Activated T-helper 2 cell treated with anti-CD3 and anti-CD28 coated beads, Interferon-gamma antibody, Interleukin-2, Interleukin-4, amounts not matched to agents 10 μg/mL and 5 μg/mL and 100 μg/mL, durations not matched to agents 14 hours and 24 hours and 36 hours (primary cell): ENCODE data around the gene TNFRSF1B. TPM values are rescaled to one million over a fixed set of nuclear protein-coding genes. Genes with fewer than 3 reads are reported as not detected.

ENCODE experiments used
- DNase-seq: peaks from one replicate; pipeline ENCODE4 v3.0.0; 2021; ENCODE audit warnings: low spot score
- H3K27ac Mint-ChIP-seq: one replicate; pipeline ENCODE4 v1.8.0; 2021; ENCODE audit warnings: mixed read lengths
- H3K27me3 Mint-ChIP-seq: one replicate; pipeline ENCODE4 v1.8.0; 2021; ENCODE audit warnings: low read depth, mixed read lengths
- H3K36me3 Mint-ChIP-seq: one replicate; pipeline ENCODE4 v1.8.0; 2021; ENCODE audit warnings: low read depth, mixed read lengths
- H3K4me1 Mint-ChIP-seq: one replicate; pipeline ENCODE4 v1.8.0; 2021; ENCODE audit warnings: low read depth, mixed read lengths
- H3K4me3 Mint-ChIP-seq: one replicate; pipeline ENCODE4 v1.8.0; 2021; ENCODE audit warnings: low read depth, mild to moderate bottlenecking, moderate library complexity, mixed read lengths
- H3K9me3 Mint-ChIP-seq: one replicate; pipeline ENCODE4 v1.8.0; 2021; ENCODE audit warnings: mixed read lengths
- intact Hi-C: fragments of 100-400 bp; cut with micrococcal nuclease; formaldehyde crosslinking; loops from one replicate; pipeline ENCODE4 v1.15.1; 2023
- total RNA-seq: library from RNA; stranded (reverse); gene quantifications from 2 replicates; pipeline ENCODE4 v1.2.3, GENCODE V29; 2022

TNFRSF1B gene
- total RNA-seq, 1 donor from 2014 or later, result 150 TPM

DNA sequence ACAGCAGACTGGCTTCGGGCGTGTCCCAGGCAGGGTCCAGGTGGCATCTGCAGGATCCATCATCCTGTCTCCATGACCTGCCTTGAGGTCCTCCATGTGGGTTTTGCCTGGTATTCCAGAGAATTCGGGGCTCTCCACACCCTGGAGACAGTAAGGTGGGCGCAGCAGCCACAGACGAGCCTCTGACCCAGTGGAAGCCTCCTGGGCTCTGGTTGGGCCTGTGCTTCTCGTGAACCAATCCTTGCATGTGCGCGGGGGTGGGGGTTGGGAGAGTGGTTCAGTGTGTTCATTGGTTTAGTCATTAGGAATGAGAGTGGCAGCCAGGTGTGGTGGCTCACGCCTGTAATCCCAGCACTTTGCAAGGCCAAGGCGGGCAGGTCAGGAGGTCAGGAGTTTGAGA is 32.1 kb upstream of the TNFRSF1B start:
- no peak overlapping the region for H3K4me3 Mint-ChIP-seq
- peaks cover 8% of the 10 kb centered on the region for H3K4me1 Mint-ChIP-seq
- intact Hi-C loops, result no loop called here
- DNase-seq, result no peak
- H3K27ac Mint-ChIP-seq, result no peak overlapping the region
- no peaks in the 10 kb centered on the region for H3K27me3 Mint-ChIP-seq
- H3K9me3 Mint-ChIP-seq, result no peaks in the 10 kb centered on the region
- H3K36me3 Mint-ChIP-seq, result peaks cover 32% of the 10 kb centered on the region

GRCh38 chr1:12135612-12136011 is 31.2 kb upstream of the TNFRSF1B start:
- no peaks in the 10 kb centered on the region for H3K27me3 Mint-ChIP-seq
- H3K4me1 Mint-ChIP-seq, result peaks cover 8% of the 10 kb centered on the region
- intact Hi-C loops, result no loop called here
- no peak for DNase-seq
- H3K4me3 Mint-ChIP-seq, result no peak overlapping the region
- H3K36me3 Mint-ChIP-seq, result peaks cover 26% of the 10 kb centered on the region
- H3K27ac Mint-ChIP-seq, result no peak overlapping the region
- no peaks in the 10 kb centered on the region for H3K9me3 Mint-ChIP-seq

GRCh38 chr1:12136916-12137610 is 29.7 kb upstream of the TNFRSF1B start:
- Mint-ChIP-seq H3K36me3 (peaks cover 25% of the 10 kb centered on the region), H3K4me3 (no peak overlapping the region)

DNA sequence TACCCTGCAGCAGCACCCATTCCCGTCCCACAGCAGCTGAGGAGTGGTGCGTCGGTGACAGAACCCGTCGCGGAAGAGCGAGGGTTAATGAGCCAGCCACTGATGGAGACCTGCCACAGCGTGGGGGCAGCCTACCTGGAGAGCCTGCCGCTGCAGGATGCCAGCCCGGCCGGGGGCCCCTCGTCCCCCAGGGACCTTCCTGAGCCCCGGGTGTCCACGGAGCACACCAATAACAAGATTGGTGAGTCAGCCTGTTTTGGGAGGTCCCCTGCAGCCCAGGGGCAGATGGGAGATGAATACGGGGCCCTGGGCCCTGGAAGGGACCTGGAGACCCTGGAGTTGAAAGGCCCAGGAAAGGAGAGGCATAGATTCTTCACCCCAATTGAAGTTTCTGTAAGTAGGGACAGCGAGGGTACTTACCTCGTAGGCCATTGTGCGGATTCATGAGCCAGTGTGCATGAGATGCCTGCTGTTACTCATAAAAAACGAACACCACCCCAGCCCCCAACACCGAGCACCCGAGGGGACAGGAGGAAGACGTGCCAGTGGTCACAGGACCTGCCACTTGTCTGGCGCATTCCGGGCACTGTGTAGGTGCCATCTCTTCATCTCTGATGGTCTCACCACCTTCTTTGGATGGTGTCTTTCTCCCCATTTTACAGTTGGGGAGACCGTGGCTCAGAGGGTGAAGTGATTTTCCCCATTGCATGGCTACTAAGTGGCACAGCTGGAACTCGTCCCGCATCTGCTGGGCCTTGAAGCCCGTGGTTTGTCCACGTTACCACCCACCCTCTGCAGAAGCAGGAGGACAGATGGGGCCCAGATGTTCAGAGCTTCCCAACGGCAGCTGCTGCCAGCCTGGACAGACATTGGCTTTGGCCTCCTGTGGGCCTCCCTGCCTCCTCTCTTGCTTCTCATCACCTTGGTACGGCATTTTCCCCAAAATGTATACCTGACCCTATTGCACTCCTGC is 28.3 kb upstream of the TNFRSF1B start:
- H3K4me1 Mint-ChIP-seq, result peaks cover 6% of the 10 kb centered on the region
- H3K27me3 Mint-ChIP-seq, result no peaks in the 10 kb centered on the region
- no peak overlapping the region for H3K27ac Mint-ChIP-seq
- no peaks in the 10 kb centered on the region for H3K9me3 Mint-ChIP-seq
- peaks cover 21% of the 10 kb centered on the region for H3K36me3 Mint-ChIP-seq
- intact Hi-C loops, result no loop called here
- DNase-seq, result no peak
- no peak overlapping the region for H3K4me3 Mint-ChIP-seq

More at GRCh38 chr1:12136916-12137610, 29.7 kb upstream of the TNFRSF1B start:
- DNase-seq, result no peak
- intact Hi-C loops, result no loop called here
- Mint-ChIP-seq H3K27ac (no peak overlapping the region), H3K9me3 (no peaks in the 10 kb centered on the region), H3K4me1 (peaks cover 8% of the 10 kb centered on the region), H3K27me3 (no peaks in the 10 kb centered on the region)

DNA sequence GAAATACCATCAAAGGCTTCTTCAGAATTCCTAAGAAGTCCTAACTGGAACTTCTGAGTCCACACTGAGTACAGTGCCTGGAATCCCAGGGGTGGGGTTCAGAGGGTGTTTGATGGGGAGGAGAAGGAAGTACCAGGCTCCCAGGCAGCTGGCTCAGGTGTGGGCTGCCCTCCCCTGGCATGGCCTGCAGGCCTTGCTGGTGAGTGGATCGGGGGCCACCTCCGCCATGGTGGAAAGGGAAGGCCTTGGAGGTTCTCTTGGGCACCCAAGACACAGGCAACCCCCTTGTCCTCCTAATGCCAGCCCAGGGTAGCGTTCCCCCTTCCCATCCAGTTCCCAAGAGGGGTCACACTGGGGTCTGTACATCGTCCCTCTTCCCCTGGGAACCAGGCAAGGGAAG is 26.8 kb upstream of the TNFRSF1B start:
- no peak for DNase-seq
- no peaks in the 10 kb centered on the region for H3K9me3 Mint-ChIP-seq
- H3K27ac Mint-ChIP-seq, result no peak overlapping the region
- H3K4me3 Mint-ChIP-seq, result no peak overlapping the region
- peaks cover 12% of the 10 kb centered on the region for H3K4me1 Mint-ChIP-seq
- H3K36me3 Mint-ChIP-seq, result peaks cover 25% of the 10 kb centered on the region
- H3K27me3 Mint-ChIP-seq, result no peaks in the 10 kb centered on the region
- intact Hi-C loops, result no loop called here

GRCh38 chr1:12140515-12141162 is 26.2 kb upstream of the TNFRSF1B start:
- H3K9me3 Mint-ChIP-seq, result no peaks in the 10 kb centered on the region
- no peak overlapping the region for H3K4me3 Mint-ChIP-seq
- no peaks in the 10 kb centered on the region for H3K27me3 Mint-ChIP-seq
- H3K4me1 Mint-ChIP-seq, result peaks cover 17% of the 10 kb centered on the region
- no peak for DNase-seq
- H3K27ac Mint-ChIP-seq, result no peak overlapping the region
- H3K36me3 Mint-ChIP-seq, result peaks cover 31% of the 10 kb centered on the region
- intact Hi-C loops, result no loop called here

DNA sequence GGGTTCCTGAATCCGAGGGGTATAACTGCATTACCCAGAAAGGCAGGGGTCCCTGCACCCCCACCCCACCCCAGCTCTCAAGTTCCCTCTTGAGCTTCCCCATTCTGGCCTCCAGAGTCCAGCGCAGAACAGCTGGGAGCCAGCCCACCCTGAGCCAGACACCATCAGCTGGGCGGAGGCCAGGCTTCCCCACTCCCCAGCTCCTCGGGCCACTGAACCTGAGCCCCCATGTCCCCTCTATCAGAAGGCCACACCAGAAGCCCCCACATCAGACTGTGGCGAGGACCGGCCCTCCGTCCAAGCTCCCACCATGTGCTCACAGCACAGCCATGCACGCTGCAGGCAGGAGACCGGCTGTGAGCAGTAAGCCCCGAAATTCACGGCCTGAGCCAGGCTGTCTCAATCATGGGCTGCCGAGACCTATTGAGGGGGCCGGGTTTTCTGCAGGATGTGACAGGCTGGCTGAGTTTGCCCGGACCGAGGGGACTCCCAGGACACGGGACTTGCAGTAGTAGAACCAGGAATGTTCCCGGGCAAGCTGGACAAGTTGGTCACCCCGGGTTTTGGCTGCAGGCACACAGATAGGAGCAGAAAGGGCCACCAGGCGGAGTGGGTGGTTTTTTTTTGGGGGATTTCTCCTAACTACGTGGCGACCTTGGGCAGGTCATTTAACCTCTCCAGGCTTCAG is 25.5 kb upstream of the TNFRSF1B start:
- no peak overlapping the region for H3K4me3 Mint-ChIP-seq
- no peak for DNase-seq
- H3K4me1 Mint-ChIP-seq, result peaks cover 18% of the 10 kb centered on the region
- intact Hi-C loops, result no loop called here
- H3K27me3 Mint-ChIP-seq, result no peaks in the 10 kb centered on the region
- H3K9me3 Mint-ChIP-seq, result no peaks in the 10 kb centered on the region
- no peak overlapping the region for H3K27ac Mint-ChIP-seq
- H3K36me3 Mint-ChIP-seq, result peaks cover 29% of the 10 kb centered on the region

DNA sequence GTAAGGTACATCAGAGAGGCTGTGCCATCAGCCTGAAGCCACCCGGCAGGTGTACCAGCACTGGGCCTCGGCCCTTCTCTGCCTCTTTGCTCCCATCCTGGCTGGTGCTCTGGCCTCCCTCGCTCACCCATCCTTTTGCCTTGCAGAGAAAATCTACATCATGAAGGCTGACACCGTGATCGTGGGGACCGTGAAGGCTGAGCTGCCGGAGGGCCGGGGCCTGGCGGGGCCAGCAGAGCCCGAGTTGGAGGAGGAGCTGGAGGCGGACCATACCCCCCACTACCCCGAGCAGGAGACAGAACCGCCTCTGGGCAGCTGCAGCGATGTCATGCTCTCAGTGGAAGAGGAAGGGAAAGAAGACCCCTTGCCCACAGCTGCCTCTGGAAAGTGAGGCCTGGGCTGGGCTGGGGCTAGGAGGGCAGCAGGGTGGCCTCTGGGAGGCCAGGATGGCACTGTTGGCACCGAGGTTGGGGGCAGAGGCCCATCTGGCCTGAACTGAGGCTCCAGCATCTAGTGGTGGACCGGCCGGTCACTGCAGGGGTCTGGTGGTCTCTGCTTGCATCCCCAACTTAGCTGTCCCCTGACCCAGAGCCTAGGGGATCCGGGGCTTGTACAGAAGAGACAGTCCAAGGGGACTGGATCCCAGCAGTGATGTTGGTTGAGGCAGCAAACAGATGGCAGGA is 24.5 kb upstream of the TNFRSF1B start:
- no peak for DNase-seq
- no peaks in the 10 kb centered on the region for H3K27me3 Mint-ChIP-seq
- no peak overlapping the region for H3K4me3 Mint-ChIP-seq
- peak overlapping the region; percentile 78 for H3K27ac Mint-ChIP-seq
- intact Hi-C loops, result no loop called here
- peaks cover 29% of the 10 kb centered on the region for H3K36me3 Mint-ChIP-seq
- H3K4me1 Mint-ChIP-seq, result peaks cover 28% of the 10 kb centered on the region
- H3K9me3 Mint-ChIP-seq, result no peaks in the 10 kb centered on the region

GRCh38 chr1:12142891-12143630 is 23.7 kb upstream of the TNFRSF1B start:
- H3K36me3 Mint-ChIP-seq, result peaks cover 29% of the 10 kb centered on the region
- H3K27me3 Mint-ChIP-seq, result no peaks in the 10 kb centered on the region
- no peak for DNase-seq
- peaks cover 32% of the 10 kb centered on the region for H3K4me1 Mint-ChIP-seq
- intact Hi-C loops, result no loop called here
- no peak overlapping the region for H3K4me3 Mint-ChIP-seq
- peak overlapping the region; percentile 78 for H3K27ac Mint-ChIP-seq
- H3K9me3 Mint-ChIP-seq, result no peaks in the 10 kb centered on the region

DNA sequence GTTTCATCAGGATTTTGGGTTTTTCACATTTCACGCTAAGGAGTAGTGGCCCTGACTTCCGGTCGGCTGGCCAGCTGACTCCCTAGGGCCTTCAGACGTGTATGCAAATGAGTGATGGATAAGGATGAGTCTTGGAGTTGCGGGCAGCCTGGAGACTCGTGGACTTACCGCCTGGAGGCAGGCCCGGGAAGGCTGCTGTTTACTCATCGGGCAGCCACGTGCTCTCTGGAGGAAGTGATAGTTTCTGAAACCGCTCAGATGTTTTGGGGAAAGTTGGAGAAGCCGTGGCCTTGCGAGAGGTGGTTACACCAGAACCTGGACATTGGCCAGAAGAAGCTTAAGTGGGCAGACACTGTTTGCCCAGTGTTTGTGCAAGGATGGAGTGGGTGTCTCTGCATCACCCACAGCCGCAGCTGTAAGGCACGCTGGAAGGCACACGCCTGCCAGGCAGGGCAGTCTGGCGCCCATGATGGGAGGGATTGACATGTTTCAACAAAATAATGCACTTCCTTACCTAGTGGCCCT is 23.1 kb upstream of the TNFRSF1B start:
- H3K27me3 Mint-ChIP-seq, result no peaks in the 10 kb centered on the region
- no peak overlapping the region for H3K4me3 Mint-ChIP-seq
- peaks cover 37% of the 10 kb centered on the region for H3K4me1 Mint-ChIP-seq
- DNase-seq, result no peak
- H3K36me3 Mint-ChIP-seq, result peaks cover 29% of the 10 kb centered on the region
- peak overlapping the region; percentile 78 for H3K27ac Mint-ChIP-seq
- intact Hi-C loops, result no loop called here
- H3K9me3 Mint-ChIP-seq, result no peaks in the 10 kb centered on the region

DNA sequence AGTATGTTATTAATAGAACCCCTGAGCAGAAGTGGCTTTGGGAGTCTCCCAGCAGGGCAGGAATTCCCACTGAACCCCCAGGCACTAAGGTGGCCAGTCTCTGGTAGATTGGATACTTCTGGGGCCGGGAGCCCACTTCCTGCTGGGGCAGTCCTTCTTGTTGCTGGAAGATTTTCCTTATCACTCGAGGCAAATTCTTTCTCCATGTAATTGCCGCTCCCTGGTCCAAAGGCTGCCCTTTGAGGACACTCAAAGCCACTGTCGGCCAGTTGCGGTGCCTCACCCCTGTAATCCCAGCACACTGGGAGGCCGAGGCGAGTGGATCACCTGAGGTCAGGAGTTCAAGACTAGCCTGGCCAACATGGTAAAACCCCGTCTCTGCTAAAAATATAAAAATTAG is 22.6 kb upstream of the TNFRSF1B start:
- Mint-ChIP-seq H3K4me1 (peaks cover 43% of the 10 kb centered on the region), H3K9me3 (peaks cover 3% of the 10 kb centered on the region), H3K36me3 (peaks cover 29% of the 10 kb centered on the region), H3K27me3 (no peaks in the 10 kb centered on the region), H3K27ac (no peak overlapping the region), H3K4me3 (no peak overlapping the region)
- intact Hi-C loops, result no loop called here
- DNase-seq, result no peak
